ENCODE measurements around the gene ZDHHC6. TPM values are rescaled to one million over a fixed set of nuclear protein-coding genes. Genes with fewer than 3 reads are reported as not detected.

Gene ZDHHC6
- total and polyA plus RNA-seq, 2 of the 8 experiments (the other 6 are each of a cell fraction or from before 2014, with no cell fraction given) = 13.6 to 27.4 TPM

DNA sequence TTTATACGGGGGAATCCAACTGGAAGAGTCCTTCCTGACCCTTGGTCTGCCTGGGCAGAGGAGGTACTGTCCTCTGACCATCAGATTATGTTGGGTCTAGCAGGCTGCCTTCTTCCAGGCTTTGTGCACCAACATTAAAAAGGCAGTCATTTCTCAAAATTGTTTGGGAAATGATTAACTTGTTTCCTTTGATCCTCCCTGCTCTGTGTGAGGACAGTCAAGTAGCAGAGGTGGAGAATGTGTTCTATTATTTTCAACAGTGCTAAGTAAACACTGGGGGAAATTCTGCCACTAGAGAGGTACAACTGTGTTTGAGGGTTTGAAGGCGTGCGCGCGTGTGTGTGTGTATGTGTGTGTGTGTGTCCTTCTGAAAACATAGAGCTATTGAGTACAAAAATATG, 52.2 kb downstream of the ZDHHC6 start (continued):
- no peak for TF ChIP-seq JUN (IDR thresholded peaks at IDR 0.05; ENCODE audit: low read depth, low read length)
- no peak for TF ChIP-seq SAP30 (IDR thresholded peaks at IDR 0.05; ENCODE audit: insufficient read depth, insufficient replicate concordance, low read length)
- no peak for TF ChIP-seq TCF12 (IDR thresholded peaks at IDR 0.05; ENCODE audit: low read depth, low read length)
- TF ChIP-seq, protein P1, sequence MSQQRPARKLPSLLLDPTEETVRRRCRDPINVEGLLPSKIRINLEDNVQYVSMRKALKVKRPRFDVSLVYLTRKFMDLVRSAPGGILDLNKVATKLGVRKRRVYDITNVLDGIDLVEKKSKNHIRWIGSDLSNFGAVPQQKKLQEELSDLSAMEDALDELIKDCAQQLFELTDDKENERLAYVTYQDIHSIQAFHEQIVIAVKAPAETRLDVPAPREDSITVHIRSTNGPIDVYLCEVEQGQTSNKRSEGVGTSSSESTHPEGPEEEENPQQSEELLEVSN (IDR thresholded peaks at IDR 0.05) = no peak
- TF ChIP-seq BACH1 (IDR thresholded peaks at IDR 0.05; ENCODE audit: low read length) = no peak
- no peak for TF ChIP-seq PHF8 (conservative IDR thresholded peaks at IDR 0.05; ENCODE audit: low read depth, low read length)

Measured in H1 (cell line).